SU-DHL-6 (cell line): ENCODE results near the gene MAP3K4.

Source experiments
- EZH2phosphoT487 ChIP-seq: fragments of 200-600 bp; sonication (generic), shearing (Covaris generic); conservative IDR thresholded peaks from 2 replicates; pipeline ENCODE4 v1.6.1; 2018; ENCODE audit warnings: mild to moderate bottlenecking, antibody characterized with exemption, low read length, moderate library complexity, mixed read lengths
- TF ChIP-seq, protein P1 (sequence below): fragments of 200-600 bp; sonication (generic); IDR thresholded peaks from one replicate; pipeline ENCODE4 v1.5.1; 2017; ENCODE audit warnings: antibody characterized with exemption, mild to moderate bottlenecking, low read length, moderate library complexity; ENCODE audit not compliant: insufficient read depth, poor library complexity, severe bottlenecking

DNA sequence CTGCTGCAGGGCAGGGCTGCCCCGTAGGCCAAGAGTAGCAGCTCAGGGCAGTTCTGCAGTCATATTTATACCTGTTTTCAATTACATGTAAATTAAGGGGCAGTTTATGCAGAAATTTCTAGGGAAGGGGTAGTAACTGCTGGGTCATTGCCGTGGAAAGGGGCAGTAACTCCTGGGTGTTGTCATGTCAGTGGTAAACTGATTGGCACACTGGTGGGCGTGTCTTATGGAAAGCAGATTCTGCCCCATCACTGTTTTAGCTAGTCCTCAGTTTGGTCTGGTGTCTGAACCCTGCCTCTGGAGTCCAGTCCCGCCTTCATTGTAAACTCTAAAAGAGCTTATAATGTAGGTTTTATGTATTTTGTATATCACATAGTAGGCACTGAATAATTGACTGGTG lies 22.1 kb downstream of the MAP3K4 start:
- TF ChIP-seq, protein P1, sequence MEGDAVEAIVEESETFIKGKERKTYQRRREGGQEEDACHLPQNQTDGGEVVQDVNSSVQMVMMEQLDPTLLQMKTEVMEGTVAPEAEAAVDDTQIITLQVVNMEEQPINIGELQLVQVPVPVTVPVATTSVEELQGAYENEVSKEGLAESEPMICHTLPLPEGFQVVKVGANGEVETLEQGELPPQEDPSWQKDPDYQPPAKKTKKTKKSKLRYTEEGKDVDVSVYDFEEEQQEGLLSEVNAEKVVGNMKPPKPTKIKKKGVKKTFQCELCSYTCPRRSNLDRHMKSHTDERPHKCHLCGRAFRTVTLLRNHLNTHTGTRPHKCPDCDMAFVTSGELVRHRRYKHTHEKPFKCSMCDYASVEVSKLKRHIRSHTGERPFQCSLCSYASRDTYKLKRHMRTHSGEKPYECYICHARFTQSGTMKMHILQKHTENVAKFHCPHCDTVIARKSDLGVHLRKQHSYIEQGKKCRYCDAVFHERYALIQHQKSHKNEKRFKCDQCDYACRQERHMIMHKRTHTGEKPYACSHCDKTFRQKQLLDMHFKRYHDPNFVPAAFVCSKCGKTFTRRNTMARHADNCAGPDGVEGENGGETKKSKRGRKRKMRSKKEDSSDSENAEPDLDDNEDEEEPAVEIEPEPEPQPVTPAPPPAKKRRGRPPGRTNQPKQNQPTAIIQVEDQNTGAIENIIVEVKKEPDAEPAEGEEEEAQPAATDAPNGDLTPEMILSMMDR: no peak
- TF ChIP-seq EZH2phosphoT487: no peak
